HEK293T (cell line): ENCODE measurements around the gene MYMX.
A peak's percentile ranks its signal among the peaks of the same experiment; 100 is the strongest.

Experiments
- CTCF ChIA-PET: fragments of 350-600 bp; formaldehyde crosslinking; extraction: SDS; loops from one replicate; lab custom pipeline; 2021; ENCODE audit warnings: antibody characterized with exemption, inconsistent platforms; lab: Yijun Ruan, JAX
- POLR2A ChIA-PET: fragments of 350-600 bp; formaldehyde crosslinking; extraction: SDS; loops from one replicate; lab custom pipeline; 2020; ENCODE audit warnings: antibody characterized with exemption, inconsistent platforms; lab: Yijun Ruan, JAX
- DNase-seq: peaks from one replicate; pipeline ENCODE4 v3.0.0; 2012; ENCODE audit warnings: mixed read lengths; ENCODE audit errors: extremely low spot score
- ARNT ChIP-seq: fragments of 450-650 bp; IDR thresholded peaks from 2 replicates; pipeline ENCODE4 v1.6.1; 2017; ENCODE audit warnings: mild to moderate bottlenecking
- BHLHE40 ChIP-seq: fragments of 450-650 bp; IDR thresholded peaks from 2 replicates; pipeline ENCODE4 v1.6.1; 2016; ENCODE audit warnings: mild to moderate bottlenecking, moderate library complexity, borderline replicate concordance
- CTBP1 ChIP-seq: fragments of 450-650 bp; IDR thresholded peaks from 2 replicates; pipeline ENCODE4 v1.6.1; 2016; ENCODE audit warnings: borderline replicate concordance
- ELF4 ChIP-seq: fragments of 450-650 bp; IDR thresholded peaks from 2 replicates; pipeline ENCODE4 v1.6.1; 2017; ENCODE audit warnings: antibody characterized with exemption
- FOXA1 ChIP-seq: fragments of 450-650 bp; IDR thresholded peaks from 2 replicates; pipeline ENCODE4 v1.6.1; 2016; ENCODE audit warnings: mild to moderate bottlenecking
- FOXK2 ChIP-seq: fragments of 450-650 bp; IDR thresholded peaks from 2 replicates; pipeline ENCODE4 v1.6.1; 2016; ENCODE audit warnings: mild to moderate bottlenecking
- FOXM1 ChIP-seq: fragments of 450-650 bp; IDR thresholded peaks from 2 replicates; pipeline ENCODE4 v1.6.1; 2017; ENCODE audit warnings: mild to moderate bottlenecking, borderline replicate concordance
- HDGF ChIP-seq: fragments of 450-650 bp; IDR thresholded peaks from 2 replicates; pipeline ENCODE4 v1.6.1; 2017; ENCODE audit warnings: antibody characterized with exemption, borderline replicate concordance
- L3MBTL2 ChIP-seq: fragments of 450-650 bp; conservative IDR thresholded peaks from 2 replicates; pipeline ENCODE4 v1.6.1; 2016; ENCODE audit warnings: mild to moderate bottlenecking
- LEF1 ChIP-seq: fragments of 450-650 bp; IDR thresholded peaks from 2 replicates; pipeline ENCODE4 v1.6.1; 2017; ENCODE audit warnings: mild to moderate bottlenecking, borderline replicate concordance
- NFRKB ChIP-seq: fragments of 450-650 bp; IDR thresholded peaks from 2 replicates; pipeline ENCODE4 v1.6.1; 2016; ENCODE audit warnings: mild to moderate bottlenecking, moderate library complexity
- PKNOX1 ChIP-seq: fragments of 450-650 bp; IDR thresholded peaks from 2 replicates; pipeline ENCODE4 v1.6.1; 2016
- SP1 ChIP-seq: fragments of 450-650 bp; IDR thresholded peaks from 2 replicates; pipeline ENCODE4 v1.6.1; 2017
- SUZ12 ChIP-seq: fragments of 450-650 bp; IDR thresholded peaks from 2 replicates; pipeline ENCODE4 v1.6.1; 2016; ENCODE audit warnings: mild to moderate bottlenecking
- TARDBP ChIP-seq: fragments of 450-650 bp; IDR thresholded peaks from 2 replicates; pipeline ENCODE4 v1.6.1; 2016
- ZNF384 ChIP-seq: fragments of 450-650 bp; IDR thresholded peaks from 2 replicates; pipeline ENCODE4 v1.6.1; 2016

Gene MYMX

GRCh38 chr6:44255871-44256774 lies 39.4 kb downstream of the MYMX start:
- ChIA-PET CTCF (interaction anchor here (0.6 to 3.4 kb wide), 18 partner anchors 7 to 255 kb away, joined by 3 to 28 read pairs (median 4); partner anchors contain the start of genes HSP90AB1 and TMEM151B), POLR2A (interaction anchor here (0.7 to 3.7 kb wide), 18 partner anchors 10 to 83 kb away, joined by 3 to 117 read pairs (median 4); partner anchors contain the start of genes HSP90AB1 and SLC29A1)
- TF ChIP-seq BHLHE40: no peak
- no peak for TF ChIP-seq CTBP1
- TF ChIP-seq FOXA1: no peak
- TF ChIP-seq ELF4: no peak
- TF ChIP-seq FOXK2: no peak
- no peak for TF ChIP-seq NFRKB
- no peak for TF ChIP-seq HDGF
- no peak for TF ChIP-seq PKNOX1
- TF ChIP-seq TARDBP: no peak
- no peak for TF ChIP-seq SUZ12
- no peak for TF ChIP-seq ARNT
- TF ChIP-seq SP1: no peak
- TF ChIP-seq L3MBTL2: no peak
- no peak for TF ChIP-seq FOXM1
- TF ChIP-seq LEF1: no peak
- no peak for TF ChIP-seq ZNF384
- DNase-seq: no peak

DNA sequence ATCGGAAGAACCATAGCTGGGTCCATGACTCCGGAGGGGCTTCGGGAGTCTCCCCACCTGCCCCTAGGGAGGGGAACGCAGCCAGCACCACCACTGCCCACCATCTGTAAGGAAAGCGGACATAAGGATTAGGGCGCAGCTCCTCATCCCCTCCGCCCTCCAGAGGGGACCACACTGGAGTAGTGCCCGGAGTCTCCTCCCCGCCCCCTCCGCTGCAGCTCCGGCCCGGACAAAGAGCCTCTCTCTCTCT lies 40.0 kb downstream of the MYMX start:
- peak; percentile 36 for DNase-seq
- TF ChIP-seq FOXK2 (no peak), BHLHE40 (no peak), ELF4 (no peak), TARDBP (no peak), SP1 (no peak), FOXM1 (no peak), ZNF384 (no peak), ARNT (no peak), PKNOX1 (no peak), NFRKB (no peak), HDGF (no peak), FOXA1 (no peak), LEF1 (no peak), CTBP1 (no peak), SUZ12 (no peak), L3MBTL2 (no peak)
- ChIA-PET CTCF (interaction anchor here (0.5 to 3.4 kb wide), 18 partner anchors 8 to 256 kb away, joined by 3 to 28 read pairs (median 4); partner anchors contain the start of genes HSP90AB1 and TMEM151B), POLR2A (interaction anchor here (0.6 to 3.7 kb wide), 18 partner anchors 10 to 554 kb away, joined by 3 to 117 read pairs (median 4); partner anchors contain the start of genes HSP90AB1 and SLC29A1)

- peak; percentile 78 for DNase-seq
- TF ChIP-seq FOXK2 (no peak), NFRKB (no peak), FOXM1 (peak; percentile 92), SUZ12 (no peak), L3MBTL2 (peak; percentile 90), CTBP1 (no peak), TARDBP (no peak)
- CTCF ChIA-PET: interaction anchor here (0.5 to 3.4 kb wide), 18 partner anchors 8 to 256 kb away, joined by 3 to 28 read pairs (median 4); partner anchors contain the start of genes HSP90AB1 and TMEM151B
- POLR2A ChIA-PET: interaction anchor here (0.6 to 3.7 kb wide), 18 partner anchors 11 to 554 kb away, joined by 3 to 117 read pairs (median 4); partner anchors contain the start of genes HSP90AB1 and SLC29A1
Measured at GRCh38 chr6:44257025-44257752, 40.5 kb downstream of the MYMX start, which contains the start of gene SLC35B2. Gene SLC35B2 (minus strand): TSS chr6:44257528. CDS start chr6:44257410, 118 bp downstream.

- no peak for TF ChIP-seq ZNF384
- no peak for TF ChIP-seq L3MBTL2
- TF ChIP-seq FOXM1: no peak
- no peak for TF ChIP-seq FOXK2
- no peak for TF ChIP-seq FOXA1
- no peak for TF ChIP-seq SP1
- no peak for TF ChIP-seq BHLHE40
- TF ChIP-seq CTBP1: no peak
- TF ChIP-seq PKNOX1: no peak
- TF ChIP-seq SUZ12: no peak
- TF ChIP-seq ELF4: no peak
- TF ChIP-seq LEF1: no peak
- TF ChIP-seq TARDBP: no peak
- no peak for TF ChIP-seq HDGF
- no peak for TF ChIP-seq ARNT
- no peak for TF ChIP-seq NFRKB
- DNase-seq: no peak
- CTCF ChIA-PET: interaction anchor here (1.1 kb wide), 1 partner anchor 9 kb away, joined by 3 read pairs; no protein-coding TSS in a partner anchor
- POLR2A ChIA-PET: interaction anchor here (1.1 to 3.7 kb wide), 6 partner anchors 12 to 82 kb away, joined by 3 to 117 read pairs (median 5); partner anchors contain the start of gene HSP90AB1
Measured at GRCh38 chr6:44257753-44258324, 41.1 kb downstream of the MYMX start.
